NK-92 treated with Interleukin-12 subunit alpha and Interleukin-12 subunit beta, amount 100 ng/mL, for 24 hours (cell line): ENCODE data around the gene PIEZO1.
"Not testable (repeated sequence)": the region's sequence is repeated elsewhere in the genome, so short reads cannot be mapped to it uniquely, and the experiment has no call there.

Source experiments
- DNase-seq: peaks from one replicate; lab custom pipeline; 2025; lab: John Stamatoyannopoulos, UW

Gene PIEZO1

GRCh38 chr16:88803264-88803987 lies 18.4 kb upstream of the PIEZO1 start, which contains the start of gene CDT1:
CDT1 (plus strand) TSS chr16:88803789; CDS start chr16:88803832, 43 bp downstream.
- DNase-seq, result peak; percentile 68

- DNase-seq, result no peak
These were observed 15.2 kb upstream of the PIEZO1 start for GRCh38 chr16:88800277-88800592.

- no peak for DNase-seq
These were observed 14.7 kb upstream of the PIEZO1 start for GRCh38 chr16:88799569-88800276.

GRCh38 chr16:88798772-88799455 lies 13.9 kb upstream of the PIEZO1 start:
- no peak for DNase-seq

- no peak for DNase-seq
These were observed 13.1 kb upstream of the PIEZO1 start for GRCh38 chr16:88798073-88798472.

- no peak for DNase-seq
These were observed 11.3 kb upstream of the PIEZO1 start for GRCh38 chr16:88796278-88796677.

- no peak for DNase-seq
These were observed 8.4 kb upstream of the PIEZO1 start for GRCh38 chr16:88793251-88793954.

- no peak for DNase-seq
These were observed 7.7 kb upstream of the PIEZO1 start for GRCh38 chr16:88792668-88793250.

GRCh38 chr16:88792078-88792550 lies 7.1 kb upstream of the PIEZO1 start:
- no peak for DNase-seq

- DNase-seq, result peak; percentile 47
These were observed 5.5 kb upstream of the PIEZO1 start for GRCh38 chr16:88790312-88791211.

- no peak for DNase-seq
These were observed 4.6 kb upstream of the PIEZO1 start for GRCh38 chr16:88789594-88789993.

GRCh38 chr16:88788749-88789148 lies 3.7 kb upstream of the PIEZO1 start:
- DNase-seq, result not testable (repeated sequence)

GRCh38 chr16:88787579-88788314 lies 2.7 kb upstream of the PIEZO1 start:
- no peak for DNase-seq

- DNase-seq, result no peak
These were observed 239 bp downstream of the PIEZO1 start for GRCh38 chr16:88784856-88785105.

- no peak for DNase-seq
These were observed 755 bp downstream of the PIEZO1 start for GRCh38 chr16:88784074-88784855.

GRCh38 chr16:88783391-88784073 lies 1.5 kb downstream of the PIEZO1 start:
- DNase-seq, result no peak

GRCh38 chr16:88782454-88783390 lies 2.3 kb downstream of the PIEZO1 start:
- DNase-seq, result no peak
